GM12878 (cell line): ENCODE measurements around the gene SGSH.

Experiments used
- CHD4 ChIP-seq: fragments of 200-600 bp; sonication (generic); IDR thresholded peaks from 2 replicates; pipeline ENCODE4 v1.6.1; 2016; ENCODE audit warnings: mild to moderate bottlenecking
- EZH2 ChIP-seq: IDR thresholded peaks from 2 replicates; pipeline ENCODE4 v1.6.1; 2012; ENCODE audit warnings: low read depth, mild to moderate bottlenecking, control low read depth, inconsistent platforms, low read length, borderline replicate concordance; ENCODE audit not compliant: control insufficient read depth
- NFIC ChIP-seq: IDR thresholded peaks from 2 replicates; pipeline ENCODE4 v1.6.1; 2012; ENCODE audit warnings: low read depth, mild to moderate bottlenecking, inconsistent platforms, low read length, moderate library complexity
- NR2F1 ChIP-seq: fragments of 450-650 bp; conservative IDR thresholded peaks from 2 replicates; pipeline ENCODE4 v1.6.1; 2017; ENCODE audit warnings: mild to moderate bottlenecking

DNA sequence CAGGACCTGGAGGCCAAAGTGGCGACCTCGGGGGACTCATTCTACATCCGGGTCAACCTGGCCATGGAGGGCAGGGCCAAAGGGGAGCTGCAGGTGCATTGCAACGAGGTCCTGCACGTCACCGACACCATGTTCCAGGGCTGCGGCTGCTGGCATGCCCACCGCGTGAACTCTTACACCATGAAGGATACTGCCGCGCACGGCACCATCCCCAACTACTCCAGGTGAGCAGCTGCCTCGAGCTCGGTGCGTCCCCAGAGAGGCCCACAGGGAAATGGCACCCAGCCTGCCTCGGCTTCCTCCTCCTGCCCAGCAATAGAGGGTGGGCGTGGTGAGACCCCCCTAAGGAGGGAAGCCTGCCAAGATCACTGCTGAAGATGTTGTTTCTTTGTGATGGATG, 17.9 kb downstream of the SGSH start:
- TF ChIP-seq CHD4, result no peak
- no peak for TF ChIP-seq NFIC
- TF ChIP-seq NR2F1, result no peak
- TF ChIP-seq EZH2, result no peak
